HG03103 (cell line): ENCODE data around the gene CEP72.
"Not testable (repeated sequence)": the region's sequence is repeated elsewhere in the genome, so short reads cannot be mapped to it uniquely, and the experiment has no call there.

Source experiments
- ATAC-seq: cut with Tn5 transposase; IDR thresholded peaks from one replicate; pipeline ENCODE4 v1.9.1; 2021; ENCODE audit warnings: low read depth; ENCODE audit not compliant: unreplicated experiment

The CEP72 gene

DNA sequence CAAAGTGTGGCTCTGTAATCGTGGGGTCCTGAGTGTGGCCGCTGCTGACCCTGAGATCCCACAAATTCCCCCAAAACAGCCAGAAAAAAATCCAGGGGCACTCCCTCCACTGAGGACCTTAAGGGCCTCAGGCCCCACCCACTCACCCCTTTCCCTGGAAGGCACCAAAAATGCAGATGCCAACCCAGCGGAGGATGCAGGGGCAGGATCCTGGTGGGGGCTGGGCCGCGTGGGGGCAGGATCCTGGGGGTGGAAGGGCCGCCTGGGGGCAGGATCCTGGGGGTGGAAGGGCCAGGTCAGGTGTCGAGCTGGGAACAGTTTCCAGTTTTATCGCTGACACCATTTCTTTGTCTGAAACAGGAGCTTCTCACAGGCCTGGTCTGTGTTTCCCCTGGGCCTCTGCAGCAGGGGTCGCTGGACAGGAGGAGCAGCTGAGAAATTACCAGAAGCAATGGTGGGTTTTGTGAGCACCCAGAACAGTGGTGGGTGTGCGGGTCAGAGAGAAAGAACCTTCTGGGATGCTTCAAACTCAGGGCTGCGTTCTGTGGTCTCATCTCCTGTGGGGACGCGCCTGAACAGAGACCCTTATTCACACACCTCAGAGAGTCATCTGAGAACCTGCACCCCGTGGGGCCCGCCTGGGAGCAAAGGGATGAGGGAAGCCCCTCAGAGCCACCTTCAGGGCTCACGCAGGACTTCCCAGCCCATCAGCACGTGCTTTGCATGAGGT lies 67.2 kb downstream of the CEP72 start:
- ATAC-seq: not testable (repeated sequence)

DNA sequence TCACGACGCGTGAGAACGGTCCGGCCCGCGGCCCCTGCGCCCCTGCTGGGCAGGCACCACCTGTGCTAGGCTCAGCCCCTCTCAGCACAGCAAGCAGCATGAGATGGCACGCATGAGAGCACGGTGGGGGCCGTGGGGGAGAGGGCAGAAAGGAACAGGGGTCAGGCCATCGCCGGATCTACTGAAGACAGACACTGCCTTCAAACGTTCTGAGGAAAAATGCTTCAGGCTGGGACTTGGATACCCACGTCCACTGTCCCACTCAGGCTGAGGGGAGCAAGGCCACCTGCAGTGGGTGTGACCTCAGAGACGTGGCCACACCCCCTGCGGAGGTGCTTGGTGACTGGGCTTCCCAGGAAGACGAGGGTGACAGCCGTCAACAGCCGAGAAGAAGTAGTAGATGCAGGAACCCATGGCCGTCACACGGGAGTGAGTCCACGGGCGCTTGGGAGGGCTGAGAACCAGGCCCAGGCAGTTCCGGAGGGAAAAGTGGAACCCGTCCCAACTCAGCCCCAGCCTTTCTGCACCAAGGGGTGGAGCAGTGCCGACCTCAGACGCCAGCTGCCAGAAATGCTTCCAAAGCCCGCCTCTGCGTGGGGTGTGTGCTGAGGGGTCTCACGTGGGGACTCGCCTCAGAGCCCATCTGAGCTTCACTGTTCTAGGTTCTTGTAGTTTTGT lies 68.1 kb downstream of the CEP72 start:
- not testable (repeated sequence) for ATAC-seq

DNA sequence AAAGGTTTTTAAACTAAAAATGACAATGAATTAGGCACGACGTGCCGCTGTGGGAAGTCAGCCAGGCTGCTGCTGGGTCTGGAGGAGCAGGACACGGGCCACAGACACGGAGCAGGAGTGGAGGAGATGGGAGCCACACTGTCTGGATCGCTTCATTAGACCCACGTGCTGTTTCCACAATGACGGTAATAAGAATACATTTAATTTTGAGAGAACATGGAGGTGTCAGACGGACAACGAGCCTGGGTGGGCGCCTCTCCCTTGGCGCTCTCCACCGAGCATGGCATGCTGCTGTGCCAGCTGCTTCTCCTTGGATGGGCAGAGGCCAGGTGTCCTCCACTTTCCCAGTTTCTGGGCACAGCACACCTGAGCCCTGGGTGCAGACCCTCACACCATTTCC lies 68.7 kb downstream of the CEP72 start:
- ATAC-seq: not testable (repeated sequence)

DNA sequence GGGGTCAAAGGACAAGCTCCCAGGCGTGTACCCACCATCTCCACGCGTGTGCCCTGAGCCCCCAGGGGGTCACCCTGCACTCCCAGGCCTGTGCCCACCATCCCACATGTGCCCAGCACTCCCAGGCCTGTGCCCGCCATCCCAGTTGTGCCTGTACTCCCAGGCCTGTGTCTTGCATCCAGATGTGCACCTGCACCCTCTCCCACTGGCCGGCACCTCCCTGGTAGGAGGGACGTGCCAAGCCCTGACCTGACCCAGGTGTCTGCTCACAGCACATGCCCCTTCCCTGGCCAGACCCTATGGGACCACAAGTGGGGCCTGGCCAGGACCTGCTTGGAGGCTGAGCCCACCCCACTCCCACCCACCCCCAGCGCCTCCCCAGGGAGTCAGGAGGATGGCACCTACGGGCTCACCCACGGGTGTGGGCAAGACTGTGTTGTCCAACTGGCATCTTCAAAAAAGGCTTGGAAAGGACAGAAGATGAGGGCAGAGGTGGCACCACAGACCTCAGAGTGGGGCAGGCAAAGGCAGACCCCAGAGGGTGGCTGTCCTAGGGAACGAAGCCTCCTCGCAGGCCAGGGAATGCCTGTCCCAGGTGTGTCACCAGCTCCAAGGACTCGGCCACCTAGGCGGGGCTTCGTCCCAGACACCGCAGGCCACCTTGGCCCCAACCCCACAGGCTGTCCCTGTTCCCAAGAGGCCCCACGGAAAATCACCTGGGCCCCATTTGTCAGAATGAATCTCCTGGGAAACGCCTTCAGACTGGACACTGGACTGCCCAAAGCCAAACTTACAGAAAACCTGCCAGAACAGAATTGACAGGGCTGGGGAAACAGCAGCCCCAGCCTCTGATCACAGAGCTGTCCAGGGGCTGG lies 69.4 kb downstream of the CEP72 start:
- ATAC-seq: not testable (repeated sequence)

GRCh38 chr5:682216-682615 lies 70.1 kb downstream of the CEP72 start:
- not testable (repeated sequence) for ATAC-seq

DNA sequence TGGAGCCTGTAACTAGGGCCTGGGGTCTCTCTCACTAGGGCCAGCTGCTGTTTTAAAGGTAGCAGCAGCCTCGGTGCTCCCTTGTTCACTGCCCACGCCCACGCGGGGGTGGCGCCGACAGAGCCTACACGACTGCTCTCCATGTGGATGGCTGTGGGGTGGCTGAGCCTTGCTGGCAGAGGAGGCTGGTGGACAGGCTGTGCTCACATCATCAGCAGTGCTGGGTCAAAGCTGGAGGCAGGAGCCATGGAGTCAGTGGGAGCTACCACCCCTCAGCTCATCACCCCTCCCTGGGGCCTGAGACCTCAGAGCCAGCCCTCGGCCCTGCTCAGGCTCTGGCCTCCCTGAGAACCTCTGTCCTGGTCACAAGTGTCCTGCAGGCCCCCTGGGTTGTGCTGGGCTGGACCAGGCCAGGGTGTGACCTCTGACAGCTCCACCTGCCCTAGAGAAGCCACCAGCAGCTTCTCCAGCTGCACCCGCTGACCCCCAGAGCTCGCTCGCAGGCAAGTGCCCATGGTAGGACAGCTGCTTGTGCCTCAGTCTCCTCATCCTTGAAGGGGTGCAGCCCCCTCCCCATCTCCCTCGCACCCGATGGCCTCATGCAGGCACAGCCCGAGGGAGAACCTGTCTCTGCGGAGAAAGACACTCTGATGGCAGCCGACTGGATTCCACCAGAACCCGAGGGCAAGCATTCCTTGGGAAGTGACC lies 70.7 kb downstream of the CEP72 start:
- not testable (repeated sequence) for ATAC-seq

DNA sequence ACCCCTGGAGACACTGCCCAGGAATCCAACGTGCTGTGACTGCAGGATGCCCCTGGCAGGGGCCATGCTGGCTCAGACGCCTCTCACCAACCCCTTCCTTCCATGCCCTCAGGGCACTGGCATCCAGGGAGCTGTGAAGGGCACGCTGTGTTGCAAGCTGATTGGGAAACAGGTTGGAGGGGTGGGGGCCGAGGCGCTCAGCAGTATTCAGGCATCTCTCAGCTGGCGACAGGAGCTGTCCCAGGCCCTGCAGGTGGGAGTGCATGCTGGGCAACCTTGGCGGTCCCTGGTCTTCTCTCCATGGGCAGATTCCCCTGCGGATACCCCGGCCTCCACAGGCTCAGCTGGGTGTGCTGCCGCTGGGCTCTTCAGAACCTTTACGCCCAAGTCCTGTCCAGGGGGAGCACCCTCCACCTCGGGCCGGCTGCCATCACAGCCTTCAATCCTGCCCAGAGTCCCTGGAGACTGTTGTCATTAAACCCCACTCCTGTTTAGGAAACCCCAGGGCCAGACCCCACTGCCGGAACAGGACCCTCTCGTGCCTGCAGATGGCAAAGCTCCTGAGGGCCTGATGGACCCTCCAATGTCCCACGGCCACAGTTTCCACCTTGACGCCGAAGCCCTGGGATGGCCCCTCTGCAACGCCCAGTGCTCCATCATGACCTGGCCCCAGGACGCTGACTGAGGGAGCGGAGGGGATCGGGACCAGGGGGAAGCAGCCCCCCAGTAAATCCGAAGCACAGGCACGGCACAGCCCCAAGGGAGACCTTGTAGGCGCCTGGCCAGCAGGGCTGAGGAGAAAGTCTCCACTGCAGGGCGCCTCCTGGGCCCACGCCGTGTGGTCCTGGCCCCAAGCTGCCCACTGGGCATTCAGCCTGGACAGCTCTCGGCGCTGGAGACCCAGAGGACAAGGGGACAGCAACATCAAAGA lies 71.7 kb downstream of the CEP72 start:
- no peak for ATAC-seq

GRCh38 chr5:684751-685216 lies 72.6 kb downstream of the CEP72 start:
- no peak for ATAC-seq

- no peak for ATAC-seq
Observed at GRCh38 chr5:685262-686171, 73.4 kb downstream of the CEP72 start.

- not testable (repeated sequence) for ATAC-seq
Observed at GRCh38 chr5:686172-686523, 74.0 kb downstream of the CEP72 start.

DNA sequence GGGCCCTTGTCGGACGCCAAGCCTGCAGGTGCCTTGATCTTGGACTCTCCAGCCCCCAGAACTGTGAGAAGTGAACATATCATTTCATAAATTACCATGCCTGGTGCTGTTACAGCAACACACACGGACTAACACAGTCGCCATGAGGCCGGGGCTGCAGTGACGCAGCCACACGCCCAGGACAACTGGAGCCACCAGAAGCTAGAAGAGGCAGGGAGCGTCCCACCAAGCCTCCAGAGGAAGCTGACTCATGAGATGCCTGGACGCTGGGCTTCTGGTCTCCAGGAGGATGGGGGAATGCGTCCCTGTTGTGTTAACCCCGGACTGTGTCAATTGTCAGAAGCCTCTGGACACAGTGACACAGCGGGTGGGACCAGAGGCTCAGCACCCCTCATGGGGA lies 74.8 kb downstream of the CEP72 start:
- not testable (repeated sequence) for ATAC-seq

DNA sequence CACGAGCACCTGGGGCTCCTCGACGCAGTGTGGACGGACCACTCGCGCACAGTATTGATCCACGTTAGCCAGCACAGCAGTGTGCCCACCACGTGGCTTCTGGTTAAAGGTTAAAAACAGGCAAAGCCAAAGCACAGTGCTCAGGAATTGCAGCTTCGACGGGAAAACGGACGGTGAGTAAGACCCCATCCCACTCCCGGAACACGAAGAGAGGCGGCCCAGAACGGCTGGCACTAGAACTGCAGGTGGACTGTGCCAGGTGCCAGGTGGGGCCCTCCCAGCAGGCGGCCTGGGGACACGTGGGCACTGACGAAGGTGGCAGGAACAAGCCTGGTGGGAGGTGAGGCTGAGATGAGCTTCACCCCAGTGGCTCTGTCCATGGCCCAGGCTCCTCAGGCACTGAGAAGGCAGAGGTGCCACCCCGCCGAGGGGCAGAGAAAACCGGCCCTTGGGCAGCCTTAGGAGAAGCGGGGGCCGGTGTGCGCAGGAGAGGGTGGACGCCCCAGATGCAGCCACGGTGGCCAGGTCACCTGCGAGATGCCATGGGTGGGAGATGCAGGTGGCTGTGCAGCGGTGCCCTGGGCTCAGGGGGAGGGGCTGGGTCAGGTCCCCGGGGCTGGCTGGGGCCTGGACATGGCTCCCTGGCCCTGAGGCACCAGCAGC lies 76.3 kb downstream of the CEP72 start:
- ATAC-seq: not testable (repeated sequence)

- ATAC-seq: not testable (repeated sequence)
Observed at GRCh38 chr5:690293-690692, 78.2 kb downstream of the CEP72 start.

DNA sequence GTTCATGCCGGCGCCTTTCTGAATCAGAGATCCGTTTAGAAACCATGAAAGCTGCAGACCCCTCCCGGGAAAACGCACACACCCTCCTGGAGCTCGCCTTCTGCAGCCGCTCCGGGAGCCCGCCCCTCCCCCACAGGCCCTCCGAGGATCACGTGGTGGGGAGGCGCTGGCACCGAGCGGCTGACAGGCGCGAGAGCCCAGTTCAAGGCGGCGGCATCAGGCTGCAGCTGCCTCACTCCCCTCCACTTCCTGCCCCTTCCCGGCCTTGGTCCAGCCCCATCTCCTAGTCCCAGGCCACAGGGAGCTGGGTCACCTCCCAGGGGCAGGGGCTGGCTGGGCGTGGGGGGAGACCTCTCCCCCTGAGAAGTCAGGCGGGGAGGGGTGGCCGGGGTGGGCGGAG lies 78.9 kb downstream of the CEP72 start:
- ATAC-seq: not testable (repeated sequence)

- ATAC-seq: no peak
Observed at GRCh38 chr5:691817-692528, 79.8 kb downstream of the CEP72 start.

- not testable (repeated sequence) for ATAC-seq
Observed at GRCh38 chr5:692529-693041, 80.4 kb downstream of the CEP72 start.
